HepG2 (cell line): ENCODE data around the gene CLDN4. TPM values are rescaled to one million over a fixed set of nuclear protein-coding genes. Genes with fewer than 3 reads are reported as not detected.

Source experiments
- ATAC-seq: fragments of 200-7000 bp; cut with Tn5 transposase; 3 replicates; pipeline ENCODE4 v1.9.1; 2020; ENCODE audit warnings: mild to moderate bottlenecking, moderate library complexity
- BruUV-seq: library from RNA; stranded (reverse); fragments of 400-500 nt; replicated peaks from 2 replicates; lab custom pipeline; 2021; lab: Mats Ljungman, UMichigan
- CTCF ChIA-PET: fragments of 300-600 bp; formaldehyde crosslinking; extraction: SDS; loops from one replicate; lab custom pipeline; 2021; ENCODE audit warnings: low total read pairs, inconsistent platforms, low intra/inter-chr PET ratio; lab: Yijun Ruan, JAX
- POLR2A ChIA-PET: fragments of 350-600 bp; sonication (Branson Sonifier 250); formaldehyde crosslinking; loops from one replicate; lab custom pipeline; 2020; ENCODE audit warnings: antibody characterized with exemption, inconsistent platforms; lab: Yijun Ruan, JAX
- DNase-seq: peaks from one replicate; pipeline ENCODE4 v3.0.0-alpha.2; 2015; ENCODE audit warnings: low spot score
- FAIRE-seq: peaks from 3 replicates; lab custom pipeline; 2011; peaks lifted over from hg19 to GRCh38; lab: Jason Lieb, UNC
- H2AFZ ChIP-seq: one replicate; pipeline ENCODE4 v1.6.1; 2011; ENCODE audit warnings: low read length, inconsistent platforms
- H3K27ac ChIP-seq: fragments of 300-600 bp; 3 replicates; pipeline ENCODE4 v1.8.0; 2011; ENCODE audit warnings: mixed run types, mild to moderate bottlenecking, mixed read lengths, low read length, inconsistent platforms; ENCODE audit not compliant: insufficient read depth; ENCODE audit errors: extremely low read length
- H3K27me3 ChIP-seq, 2 experiments: fragments of 200-600 bp in 1 of 2; 2 replicates in 1 of 2; 3 replicates in 1 of 2; pipeline versions ENCODE4 v1.6.0 to v1.8.0; 2011; ENCODE audit warnings: low read length in 2 of 2, mild to moderate bottlenecking in 2 of 2, moderate library complexity in 2 of 2, inconsistent platforms in 1 of 2; ENCODE audit not compliant: insufficient read depth in 2 of 2, control insufficient read depth in 1 of 2
- H3K36me3 ChIP-seq, 2 experiments: fragments of 200-600 bp in 1 of 2; replicated peaks in 1 of 2; 2 replicates in 1 of 2; 3 replicates in 1 of 2; pipeline versions ENCODE4 v1.5.1 to v1.8.0; 2011; ENCODE audit warnings: low read length in 2 of 2, inconsistent platforms in 1 of 2; ENCODE audit not compliant: insufficient read depth in 2 of 2, control insufficient read depth in 1 of 2
- H3K4me1 ChIP-seq: 2 replicates; pipeline ENCODE4 v1.5.1; 2012; ENCODE audit warnings: low read length, inconsistent platforms; ENCODE audit not compliant: insufficient read depth
- H3K4me2 ChIP-seq: 2 replicates; pipeline ENCODE4 v1.6.0; 2011; ENCODE audit warnings: low read depth, low read length, inconsistent platforms
- H3K4me3 ChIP-seq, 3 experiments: fragments of 200-600 bp in 1 of 3; sonication (generic), shearing (Covaris generic) in 1 of 3; replicated peaks in 1 of 3; 2 replicates each; pipeline ENCODE4 v1.5.1; 2011 to 2016; ENCODE audit warnings: low read length in 3 of 3, inconsistent platforms in 2 of 3, low read depth in 2 of 3, mild to moderate bottlenecking in 2 of 3, control low read depth in 1 of 3, mixed read lengths in 1 of 3; ENCODE audit not compliant: insufficient read depth in 1 of 3
- H3K79me2 ChIP-seq: one replicate; pipeline ENCODE4 v1.6.1; 2011; ENCODE audit warnings: low read length, inconsistent platforms; ENCODE audit not compliant: insufficient read depth
- H3K9ac ChIP-seq: 2 replicates; pipeline ENCODE4 v1.6.0; 2011; ENCODE audit warnings: mild to moderate bottlenecking, low read depth, low read length, inconsistent platforms; ENCODE audit not compliant: insufficient read depth
- H3K9me3 ChIP-seq: 2 replicates; pipeline ENCODE4 v1.5.1; 2012; ENCODE audit warnings: mild to moderate bottlenecking, low read length
- H4K20me1 ChIP-seq: 2 replicates; pipeline ENCODE4 v1.6.0; 2011; ENCODE audit warnings: inconsistent platforms, mild to moderate bottlenecking, low read length, moderate library complexity; ENCODE audit not compliant: insufficient read depth
- CAMTA2 ChIP-seq: sonication (generic); formaldehyde crosslinking; IDR thresholded peaks from 2 replicates; pipeline ENCODE4 v1.4.0; 2020; ENCODE audit warnings: mild to moderate bottlenecking, missing genetic modification reagents, borderline replicate concordance
- CREB3 ChIP-seq: sonication (generic); formaldehyde crosslinking; IDR thresholded peaks from 2 replicates; pipeline ENCODE4 v1.5.0; 2020; ENCODE audit warnings: missing genetic modification reagents
- DR1 ChIP-seq: sonication (generic); formaldehyde crosslinking; IDR thresholded peaks from 2 replicates; pipeline ENCODE4 v1.8.0; 2021; ENCODE audit warnings: mild to moderate bottlenecking, missing genetic modification reagents, inconsistent platforms
- DRAP1 ChIP-seq: IDR thresholded peaks from 2 replicates; pipeline ENCODE4 v1.6.1; 2016; ENCODE audit warnings: missing genetic modification reagents, missing compliant biosample characterization
- GLI4 ChIP-seq: sonication (generic); formaldehyde crosslinking; IDR thresholded peaks from 2 replicates; pipeline ENCODE4 v1.5.1; 2020; ENCODE audit warnings: missing genetic modification reagents, mild to moderate bottlenecking, moderate library complexity, borderline replicate concordance
- HHEX ChIP-seq: IDR thresholded peaks from 2 replicates; pipeline ENCODE4 v1.6.1; 2016; ENCODE audit warnings: control low read depth
- IKZF5 ChIP-seq: IDR thresholded peaks from 2 replicates; pipeline ENCODE4 v1.6.1; 2018; ENCODE audit warnings: missing genetic modification reagents, mild to moderate bottlenecking, missing compliant biosample characterization
- IRF1 ChIP-seq: sonication (generic); formaldehyde crosslinking; IDR thresholded peaks from 2 replicates; pipeline ENCODE4 v1.4.0; 2020; ENCODE audit warnings: low read depth, mild to moderate bottlenecking, missing genetic modification reagents
- NFATC3 ChIP-seq: sonication (generic); formaldehyde crosslinking; IDR thresholded peaks from 2 replicates; pipeline ENCODE4 v1.5.1; 2020; ENCODE audit warnings: mild to moderate bottlenecking, missing genetic modification reagents
- RCOR2 ChIP-seq: IDR thresholded peaks from 2 replicates; pipeline ENCODE4 v1.6.1; 2016; ENCODE audit warnings: missing biosample characterization, missing genetic modification reagents
- SALL2 ChIP-seq: sonication (generic); formaldehyde crosslinking; IDR thresholded peaks from 2 replicates; pipeline ENCODE4 v1.8.1; 2023; ENCODE audit warnings: mild to moderate bottlenecking, missing genetic modification reagents, inconsistent platforms
- SMAD9 ChIP-seq: sonication (generic); formaldehyde crosslinking; IDR thresholded peaks from 2 replicates; pipeline ENCODE4 v1.5.1; 2020; ENCODE audit warnings: mild to moderate bottlenecking, missing genetic modification reagents
- SP140L ChIP-seq: sonication (generic); formaldehyde crosslinking; IDR thresholded peaks from 2 replicates; pipeline ENCODE4 v1.4.0; 2020; ENCODE audit warnings: missing genetic modification reagents, borderline replicate concordance
- TCF12 ChIP-seq, 2 experiments: fragments of 450-650 bp in 1 of 2; sonication (generic) in 1 of 2; formaldehyde crosslinking in 1 of 2; IDR thresholded peaks; 2 replicates each; pipeline versions ENCODE4 v1.6.1 to v1.8.0; 2017 to 2022; ENCODE audit warnings: antibody characterized with exemption in 1 of 2, mild to moderate bottlenecking in 1 of 2, missing genetic modification reagents in 1 of 2, moderate library complexity in 1 of 2
- ZNF225 ChIP-seq: sonication (generic); formaldehyde crosslinking; IDR thresholded peaks from 2 replicates; pipeline ENCODE4 v1.4.0; 2020; ENCODE audit warnings: mild to moderate bottlenecking, missing genetic modification reagents
- ZNF513 ChIP-seq: sonication (generic); formaldehyde crosslinking; conservative IDR thresholded peaks from 2 replicates; pipeline ENCODE4 v1.5.0; 2020; ENCODE audit warnings: missing genetic modification reagents
- ZNF770 ChIP-seq: sonication (generic); formaldehyde crosslinking; IDR thresholded peaks from 2 replicates; pipeline ENCODE4 v1.5.0; 2020; ENCODE audit warnings: mild to moderate bottlenecking, missing genetic modification reagents
- WGBS: methylation state at CpG from one replicate; pipeline ENCODE4 v1.1.6; 2017; ENCODE audit warnings: low lambda C conversion rate; 5-methylcytosine and 5-hydroxymethylcytosine counted together
- in situ Hi-C: cut with HindIII; loops from 2 replicates; pipeline ENCODE4 v1.10.0; 2017; ENCODE audit warnings: low pct_unique_long_range_greater_than_20kb; ENCODE audit not compliant: extremely low pct_ligation_motif_present
- intact Hi-C: fragments of 100-400 bp; cut with micrococcal nuclease; formaldehyde crosslinking; loops from one replicate; pipeline ENCODE4 v1.10.0; 2022; ENCODE audit not compliant: unreplicated experiment
- polyA plus RNA-seq, 8 experiments: library from polyadenylated mRNA; depleted of rRNA in 3 of 8; stranded (reverse) in 7 of 8; unstranded in 1 of 8; fragments of >200 nt; fragmentation: Illumina TruSeq in 4 of 8; extraction: Trizol in 4 of 8; gene quantifications; 2 replicates each; pipeline versions ENCODE4 v1.2.1 to v1.2.3, GENCODE V29; 2011 to 2016; ENCODE audit warnings: low read depth in 4 of 8, missing spikeins in 1 of 8, mixed read lengths in 1 of 8; ENCODE audit not compliant: insufficient read depth in 1 of 8
- total RNA-seq, 5 experiments: library from RNA; depleted of rRNA; stranded (reverse); fragments of >200 nt; fragmentation: Illumina TruSeq; extraction: Trizol; gene quantifications; 2 replicates each; pipeline ENCODE4 v1.2.3, GENCODE V29; 2016; ENCODE audit warnings: low read depth in 1 of 5

Gene CLDN4
- total and polyA plus RNA-seq, 2 of the 13 experiments (the other 11 are each of a cell fraction or from before 2014, with no cell fraction given): 28.2 to 35.7 TPM

- no peak for TF ChIP-seq TCF12 (IDR thresholded peaks at IDR 0.05)
- no peak for TF ChIP-seq TCF12 (CRISPR knock-in tag; IDR thresholded peaks at IDR 0.05)
- no peak for TF ChIP-seq CAMTA2
These were observed 28.3 kb upstream of the CLDN4 start (continued) for GRCh38 chr7:73802459-73802858.

- H3K4me2 ChIP-seq: no peak overlapping the region
- no peak for ATAC-seq
- no TSS peak for BruUV-seq
- TF ChIP-seq SALL2 (CRISPR knock-in tag) (no peak), DR1 (CRISPR knock-in tag) (no peak), IKZF5 (no peak), NFATC3 (CRISPR knock-in tag) (no peak), DRAP1 (CRISPR knock-in tag) (no peak), HHEX (CRISPR knock-in tag) (no peak), RCOR2 (no peak), CREB3 (CRISPR knock-in tag) (no peak), ZNF770 (CRISPR knock-in tag) (no peak), GLI4 (no peak), ZNF513 (no peak), SMAD9 (CRISPR knock-in tag) (no peak), ZNF225 (CRISPR knock-in tag) (no peak), IRF1 (CRISPR knock-in tag) (no peak), SP140L (CRISPR knock-in tag) (no peak)
These were observed 21.3 kb upstream of the CLDN4 start for GRCh38 chr7:73809467-73809951.

More at GRCh38 chr7:73809467-73809951, 21.3 kb upstream of the CLDN4 start:
- H4K20me1 ChIP-seq: no peaks in the 10 kb centered on the region
- in situ Hi-C loops: no loop called here
- no peaks in the 10 kb centered on the region for H3K36me3 ChIP-seq
- H3K27me3 ChIP-seq: peaks cover 1 to 2% of the 10 kb centered on the region in 2 experiments; a peak in 2 of 5 replicates
- FAIRE-seq: no peak
- no peak overlapping the region for H3K27ac ChIP-seq
- H3K9me3 ChIP-seq: no peaks in the 10 kb centered on the region
- H3K9ac ChIP-seq: no peak overlapping the region
- no peaks in the 10 kb centered on the region for H3K79me2 ChIP-seq
- CTCF ChIA-PET: no interaction called here
- no peak overlapping the region for H3K4me3 ChIP-seq
- no peak overlapping the region for H2AFZ ChIP-seq
- DNase-seq: no peak
- intact Hi-C loops: no loop called here
- no peaks in the 10 kb centered on the region for H3K4me1 ChIP-seq
- WGBS: 56% methylated on average over 16 of the region's 21 CpGs
- POLR2A ChIA-PET: no interaction called here
